ENCODE results near the gene JAML. TPM values are rescaled to one million over a fixed set of nuclear protein-coding genes. Genes with fewer than 3 reads are reported as not detected.

The JAML gene
- total and polyA plus RNA-seq, 2 of the 4 experiments (the other 2 are of a cell fraction) = not detected

DNA sequence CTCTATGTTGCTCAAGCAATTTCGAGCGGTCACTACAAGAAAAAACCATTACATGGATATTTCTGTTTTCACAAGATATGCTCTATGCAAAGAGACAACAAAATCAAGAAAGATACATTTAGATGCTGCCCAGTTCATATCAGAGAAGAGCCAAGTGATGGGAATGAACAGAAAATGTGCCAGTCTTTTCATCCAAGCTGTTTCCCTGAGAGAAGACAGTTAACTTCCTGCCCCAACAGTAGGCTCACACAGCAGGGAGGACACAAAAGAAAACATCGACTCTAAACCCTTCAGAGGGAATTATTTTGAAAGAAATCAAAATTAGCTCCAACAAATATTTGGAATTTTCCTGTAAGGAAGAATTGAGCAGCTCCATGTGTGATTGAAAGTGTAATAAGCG is 11.6 kb downstream of the JAML start:
- Histone ChIP-seq H3K14ac (replicated peaks; ENCODE audit: low read depth, low read length) (no peak overlapping the region), H3K4me3 (ENCODE audit: insufficient read depth, low read depth, low read length) (no peak overlapping the region)
- CTCF ChIA-PET = interaction anchor here (1.3 kb wide), 1 partner anchor 41 kb away, joined by 3 read pairs; no protein-coding TSS in a partner anchor

More for the DNA sequence above, 11.6 kb downstream of the JAML start:
- Histone ChIP-seq H2BK5ac (ENCODE audit: low read depth, low read length, poor library complexity, severe bottlenecking) (no peak overlapping the region), H4K8ac (ENCODE audit: low read depth in 2 of 2, low read length in 2 of 2) (no peak overlapping the region), H4K20me1 (ENCODE audit: insufficient read depth, low read length) (no peaks in the 10 kb centered on the region), H4K91ac (ENCODE audit: insufficient read depth, low read depth, low read length) (no peak overlapping the region), H2AK9ac (replicated peaks; ENCODE audit: low read depth, low read length, poor library complexity) (no peak overlapping the region), H3K4me2 (ENCODE audit: low read depth, low read length) (no peak overlapping the region), H3K4ac (ENCODE audit: low read depth, low read length) (no peak overlapping the region), H3K36me3 (ENCODE audit: control insufficient read depth, insufficient read depth, low read length) (no peaks in the 10 kb centered on the region), H2AK5ac (ENCODE audit: low read depth, low read length) (no peak overlapping the region), H3K27ac (ENCODE audit: insufficient read depth, low read length) (no peak overlapping the region), H2BK120ac (ENCODE audit: low read depth, low read length) (no peak overlapping the region), H2BK15ac (ENCODE audit: low read depth, low read length) (no peak overlapping the region), H3K9me3 (ENCODE audit: control insufficient read depth, insufficient read depth, low read length) (no peaks in the 10 kb centered on the region), H3K27me3 (ENCODE audit: control insufficient read depth, insufficient read depth, low read length) (peaks cover 23% of the 10 kb centered on the region), H3K4me1 (ENCODE audit: control insufficient read depth, insufficient read depth, low read length) (no peaks in the 10 kb centered on the region), H3K23ac (ENCODE audit: low read depth, low read length) (no peak overlapping the region), H2AFZ (replicated peaks; ENCODE audit: low read length, poor library complexity) (no peak overlapping the region), H3K9ac (ENCODE audit: low read depth, low read length) (no peak overlapping the region), H3K9me1 (ENCODE audit: insufficient read depth, low read length) (no peaks in the 10 kb centered on the region), H3K18ac (ENCODE audit: low read depth, low read length) (no peak overlapping the region), H3K56ac (ENCODE audit: extremely low read depth, insufficient read depth, low read length) (no peak overlapping the region), H3K79me1 (ENCODE audit: low read depth in 1 of 2, low read length in 2 of 2) (no peaks in the 10 kb centered on the region), H2BK20ac (ENCODE audit: low read depth, low read length) (no peak overlapping the region), H4K5ac (ENCODE audit: low read depth, low read length) (no peak overlapping the region)
- dilution Hi-C loops (cut with HindIII; ENCODE audit: low sequenced_read_pairs, unreplicated experiment) (no loop called here), in situ Hi-C loops (cut with MboI; ENCODE audit: low sequenced_read_pairs) (no loop called here), intact Hi-C loops (cut with micrococcal nuclease) (no loop called here)
- POLR2A ChIA-PET (ENCODE audit: unreplicated experiment) = no interaction called here
- no peak for DNase-seq
- WGBS, 2 experiments (ENCODE audit: extremely low coverage in 2 of 2, insufficient read length in 1 of 2) = no CpG with 5 or more reads among the region's 4 CpGs
- ATAC-seq (ENCODE audit: low read depth) = no peak
- TF ChIP-seq MXI1 (IDR thresholded peaks at IDR 0.05; ENCODE audit: borderline replicate concordance, low read depth, low read length) (no peak), RCOR1 (IDR thresholded peaks at IDR 0.05; ENCODE audit: insufficient replicate concordance, low read length) (no peak), CHD1 (IDR thresholded peaks at IDR 0.05; ENCODE audit: low read depth, low read length) (no peak), FOS (IDR thresholded peaks at IDR 0.05; ENCODE audit: low read depth, low read length) (no peak), SMC3 (IDR thresholded peaks at IDR 0.05; ENCODE audit: low read depth, low read length) (no peak), RAD21 (IDR thresholded peaks at IDR 0.05; ENCODE audit: low read length) (no peak), NFE2L2 (IDR thresholded peaks at IDR 0.05; ENCODE audit: low read depth, low read length) (no peak), POLR2A (IDR thresholded peaks at IDR 0.05; ENCODE audit: low read depth, low read length) (no peak), MAZ (IDR thresholded peaks at IDR 0.05; ENCODE audit: borderline replicate concordance, low read depth, low read length) (no peak), RFX5 (IDR thresholded peaks at IDR 0.05; ENCODE audit: low read depth, low read length) (no peak), MAFK (IDR thresholded peaks at IDR 0.05; ENCODE audit: low read depth, low read length) (no peak), CEBPB (IDR thresholded peaks at IDR 0.05; ENCODE audit: low read depth, low read length) (no peak), BHLHE40 (IDR thresholded peaks at IDR 0.05; ENCODE audit: low read depth, low read length) (no peak)
- TF ChIP-seq, protein P1, sequence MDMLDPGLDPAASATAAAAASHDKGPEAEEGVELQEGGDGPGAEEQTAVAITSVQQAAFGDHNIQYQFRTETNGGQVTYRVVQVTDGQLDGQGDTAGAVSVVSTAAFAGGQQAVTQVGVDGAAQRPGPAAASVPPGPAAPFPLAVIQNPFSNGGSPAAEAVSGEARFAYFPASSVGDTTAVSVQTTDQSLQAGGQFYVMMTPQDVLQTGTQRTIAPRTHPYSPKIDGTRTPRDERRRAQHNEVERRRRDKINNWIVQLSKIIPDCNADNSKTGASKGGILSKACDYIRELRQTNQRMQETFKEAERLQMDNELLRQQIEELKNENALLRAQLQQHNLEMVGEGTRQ (IDR thresholded peaks at IDR 0.05; ENCODE audit: low read depth, low read length) = no peak
- TF ChIP-seq, protein P2, sequence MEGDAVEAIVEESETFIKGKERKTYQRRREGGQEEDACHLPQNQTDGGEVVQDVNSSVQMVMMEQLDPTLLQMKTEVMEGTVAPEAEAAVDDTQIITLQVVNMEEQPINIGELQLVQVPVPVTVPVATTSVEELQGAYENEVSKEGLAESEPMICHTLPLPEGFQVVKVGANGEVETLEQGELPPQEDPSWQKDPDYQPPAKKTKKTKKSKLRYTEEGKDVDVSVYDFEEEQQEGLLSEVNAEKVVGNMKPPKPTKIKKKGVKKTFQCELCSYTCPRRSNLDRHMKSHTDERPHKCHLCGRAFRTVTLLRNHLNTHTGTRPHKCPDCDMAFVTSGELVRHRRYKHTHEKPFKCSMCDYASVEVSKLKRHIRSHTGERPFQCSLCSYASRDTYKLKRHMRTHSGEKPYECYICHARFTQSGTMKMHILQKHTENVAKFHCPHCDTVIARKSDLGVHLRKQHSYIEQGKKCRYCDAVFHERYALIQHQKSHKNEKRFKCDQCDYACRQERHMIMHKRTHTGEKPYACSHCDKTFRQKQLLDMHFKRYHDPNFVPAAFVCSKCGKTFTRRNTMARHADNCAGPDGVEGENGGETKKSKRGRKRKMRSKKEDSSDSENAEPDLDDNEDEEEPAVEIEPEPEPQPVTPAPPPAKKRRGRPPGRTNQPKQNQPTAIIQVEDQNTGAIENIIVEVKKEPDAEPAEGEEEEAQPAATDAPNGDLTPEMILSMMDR (conservative IDR thresholded peaks at IDR 0.05; ENCODE audit: low read depth, low read length) = no peak
- TF ChIP-seq, protein P3, sequence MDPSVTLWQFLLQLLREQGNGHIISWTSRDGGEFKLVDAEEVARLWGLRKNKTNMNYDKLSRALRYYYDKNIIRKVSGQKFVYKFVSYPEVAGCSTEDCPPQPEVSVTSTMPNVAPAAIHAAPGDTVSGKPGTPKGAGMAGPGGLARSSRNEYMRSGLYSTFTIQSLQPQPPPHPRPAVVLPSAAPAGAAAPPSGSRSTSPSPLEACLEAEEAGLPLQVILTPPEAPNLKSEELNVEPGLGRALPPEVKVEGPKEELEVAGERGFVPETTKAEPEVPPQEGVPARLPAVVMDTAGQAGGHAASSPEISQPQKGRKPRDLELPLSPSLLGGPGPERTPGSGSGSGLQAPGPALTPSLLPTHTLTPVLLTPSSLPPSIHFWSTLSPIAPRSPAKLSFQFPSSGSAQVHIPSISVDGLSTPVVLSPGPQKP (IDR thresholded peaks at IDR 0.05; ENCODE audit: borderline replicate concordance, low read depth, low read length) = no peak
- BruUV-seq (replicated peaks) = no TSS peak
